Cardiac muscle cell (in vitro differentiated cells and primary cell): ENCODE results near the gene MYO5B. TPM values are rescaled to one million over a fixed set of nuclear protein-coding genes. Genes with fewer than 3 reads are reported as not detected.
A peak's percentile ranks its signal among the peaks of the same experiment; 100 is the strongest.
"Not testable (repeated sequence)": the region's sequence is repeated elsewhere in the genome, so short reads cannot be mapped to it uniquely, and the experiment has no call there.

Experiments
- DNase-seq, 2 donors: peaks; one replicate each; pipeline versions ENCODE4 v3.0.0 to v3.0.0-alpha.2; 2010 to 2017; ENCODE audit warnings: low read depth in 1 of 2, low spot score in 1 of 2
- H3K27ac ChIP-seq: fragments of 200-600 bp; sonication (generic); 2 replicates; pipeline ENCODE4 v1.5.1; 2016
- H3K27me3 ChIP-seq: fragments of 200-600 bp; sonication (generic); 2 replicates; pipeline ENCODE4 v1.6.0; 2016; ENCODE audit warnings: control low read depth
- H3K36me3 ChIP-seq: fragments of 200-600 bp; sonication (generic); 2 replicates; pipeline ENCODE4 v1.5.1; 2016; ENCODE audit warnings: control low read depth
- H3K4me1 ChIP-seq: fragments of 200-600 bp; sonication (generic); 2 replicates; pipeline ENCODE4 v1.8.1; 2017; ENCODE audit warnings: low read depth, mild to moderate bottlenecking, mixed run types
- H3K4me3 ChIP-seq: fragments of 200-600 bp; sonication (generic); 2 replicates; pipeline ENCODE4 v1.5.1; 2016; ENCODE audit warnings: mild to moderate bottlenecking
- H3K9me3 ChIP-seq: fragments of 200-600 bp; sonication (generic); 2 replicates; pipeline ENCODE4 v1.5.1; 2017; ENCODE audit warnings: low read depth, mild to moderate bottlenecking, control low read depth
- CTCF ChIP-seq: IDR thresholded peaks from 2 replicates; pipeline ENCODE4 v1.5.1; 2012; ENCODE audit warnings: low read depth, mild to moderate bottlenecking, low read length
- polyA plus RNA-seq: library from polyadenylated mRNA; unstranded; fragments of >200 nt; fragmentation: Nextera tagmentation; extraction: Ambion mirVana; gene quantifications from 2 replicates; pipeline ENCODE4 v1.2.1, GENCODE V29; 2016
- total RNA-seq: library from RNA; depleted of rRNA; stranded (reverse); fragments of >200 nt; gene quantifications from 2 replicates; pipeline ENCODE4 v1.2.3, GENCODE V29; 2016

Gene MYO5B
- total and polyA plus RNA-seq, 2 experiments from 2014 or later, result 3.0 to 16.7 TPM

GRCh38 chr18:49794743-49795142 lies 400.2 kb downstream of the MYO5B start:
- TF ChIP-seq CTCF, result no peak
- Histone ChIP-seq H3K4me3 (no peak overlapping the region), H3K9me3 (no peaks in the 10 kb centered on the region), H3K4me1 (no peaks in the 10 kb centered on the region), H3K36me3 (peaks cover 77% of the 10 kb centered on the region), H3K27me3 (no peaks in the 10 kb centered on the region), H3K27ac (no peak overlapping the region)
- DNase-seq, result no peak

GRCh38 chr18:49789560-49790134 lies 405.3 kb downstream of the MYO5B start:
- H3K4me1 ChIP-seq, H3K27ac ChIP-seq, H3K4me3 ChIP-seq, H3K27me3 ChIP-seq, H3K9me3 ChIP-seq, DNase-seq: not testable (repeated sequence)
- peaks cover 62% of the 10 kb centered on the region for H3K36me3 ChIP-seq

- Histone ChIP-seq H3K36me3 (peaks cover 58% of the 10 kb centered on the region), H3K4me3 (no peak overlapping the region), H3K9me3 (no peaks in the 10 kb centered on the region), H3K27ac (no peak overlapping the region), H3K27me3 (no peaks in the 10 kb centered on the region), H3K4me1 (no peaks in the 10 kb centered on the region)
- no peak for TF ChIP-seq CTCF
- no peak for DNase-seq
Observed at GRCh38 chr18:49788327-49788898, 406.5 kb downstream of the MYO5B start.

- Histone ChIP-seq H3K27ac (no peak overlapping the region), H3K36me3 (peaks cover 43% of the 10 kb centered on the region), H3K4me3 (no peak overlapping the region), H3K4me1 (peaks cover 5% of the 10 kb centered on the region), H3K9me3 (no peaks in the 10 kb centered on the region), H3K27me3 (no peaks in the 10 kb centered on the region)
- DNase-seq, result no peak
- no peak for TF ChIP-seq CTCF
Observed at GRCh38 chr18:49786019-49786720, 408.8 kb downstream of the MYO5B start.

GRCh38 chr18:49784427-49785185 lies 410.3 kb downstream of the MYO5B start:
- peaks cover 30% of the 10 kb centered on the region for H3K36me3 ChIP-seq

GRCh38 chr18:49783631-49784030 lies 411.3 kb downstream of the MYO5B start:
- not testable (repeated sequence) for DNase-seq, H3K27ac ChIP-seq, H3K4me3 ChIP-seq, H3K9me3 ChIP-seq, H3K4me1 ChIP-seq, H3K27me3 ChIP-seq
- H3K36me3 ChIP-seq, result peaks cover 30% of the 10 kb centered on the region

More at GRCh38 chr18:49784427-49785185, 410.3 kb downstream of the MYO5B start:
- no peak overlapping the region for H3K27ac ChIP-seq
- no peaks in the 10 kb centered on the region for H3K9me3 ChIP-seq
- peaks cover 5% of the 10 kb centered on the region for H3K4me1 ChIP-seq
- peak; percentile 34 for TF ChIP-seq CTCF
- H3K27me3 ChIP-seq, result no peaks in the 10 kb centered on the region
- H3K4me3 ChIP-seq, result no peak overlapping the region
- no peak for DNase-seq
